ENCODE measurements around the gene PCDH1.
A peak's percentile ranks its signal among the peaks of the same experiment; 100 is the strongest.

- no peak for TF ChIP-seq CTCF (IDR thresholded peaks at IDR 0.05)
- peak in 1 of 2 donors; percentile 33 for TF ChIP-seq POLR2A (IDR thresholded peaks at IDR 0.05)
- TF ChIP-seq EP300 (IDR thresholded peaks at IDR 0.05): no peak
- no peak for TF ChIP-seq POLR2AphosphoS5 (IDR thresholded peaks at IDR 0.05)
Observed at GRCh38 chr5:141878186-141878710, at the start of gene PCDH1.

Data from gastroesophageal sphincter (tissue), 3 donors.